IPS-15b (cell line): ENCODE results near the gene CKLF.
"Not testable (repeated sequence)": the region's sequence is repeated elsewhere in the genome, so short reads cannot be mapped to it uniquely, and the experiment has no call there.

Experiments
- H3K27me3 ChIP-seq: one replicate; pipeline ENCODE4 v1.6.1; 2013; ENCODE audit warnings: low read length; ENCODE audit not compliant: control insufficient read depth, insufficient read depth
- H3K36me3 ChIP-seq: one replicate; pipeline ENCODE4 v1.6.1; 2013; ENCODE audit warnings: low read length; ENCODE audit not compliant: control insufficient read depth, insufficient read depth
- H3K4me1 ChIP-seq: one replicate; pipeline ENCODE4 v1.6.1; 2013; ENCODE audit warnings: mild to moderate bottlenecking, low read length; ENCODE audit not compliant: control insufficient read depth, insufficient read depth
- H3K4me3 ChIP-seq: one replicate; pipeline ENCODE4 v1.5.1; 2013; ENCODE audit warnings: low read depth, low read length
- H3K9ac ChIP-seq: one replicate; pipeline ENCODE4 v1.6.1; 2013; ENCODE audit warnings: low read depth, mild to moderate bottlenecking, low read length
- H3K9me3 ChIP-seq: one replicate; pipeline ENCODE4 v1.6.1; 2013; ENCODE audit warnings: mild to moderate bottlenecking, low read length; ENCODE audit not compliant: control insufficient read depth, insufficient read depth

Gene CKLF

DNA sequence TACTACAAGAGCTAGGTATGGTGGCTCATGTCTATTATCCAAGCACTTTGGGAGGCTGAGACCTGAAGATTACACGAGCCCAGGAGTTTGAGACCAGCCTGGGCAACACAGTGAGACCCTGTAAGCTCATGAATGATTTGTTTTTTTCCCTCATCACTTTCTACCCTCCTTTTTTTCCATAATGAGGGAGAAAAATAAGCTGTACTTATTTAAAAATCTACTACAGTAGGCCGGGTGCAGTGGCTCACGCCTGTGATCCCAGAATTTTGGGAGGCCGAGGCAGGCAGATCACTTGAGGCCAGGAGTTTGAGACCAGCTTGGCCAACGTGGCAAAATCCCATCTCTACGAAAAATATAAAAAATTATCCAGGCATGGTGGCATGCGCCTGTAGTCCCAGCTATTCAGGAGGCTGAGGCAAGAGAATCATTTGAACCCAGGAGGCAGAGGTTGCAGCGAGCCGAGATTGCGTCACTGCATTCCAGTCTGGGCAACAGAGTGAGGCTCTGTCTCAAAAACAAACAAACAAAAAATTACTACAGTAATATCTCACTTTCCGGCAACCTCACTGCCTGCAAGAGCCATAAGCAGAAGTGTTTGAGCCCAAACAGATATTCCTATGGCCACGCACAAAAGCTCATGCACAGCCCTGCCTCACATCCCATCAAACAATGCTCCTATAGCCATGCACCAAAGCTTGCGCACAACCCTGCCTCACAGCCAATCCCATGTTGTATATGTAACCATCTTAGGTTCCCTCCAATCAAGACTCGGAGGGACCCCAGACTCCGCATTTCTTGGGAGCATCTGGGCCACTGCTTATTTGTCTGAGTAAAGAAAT, 39.9 kb upstream of the CKLF start:
- Histone ChIP-seq H3K9me3 (no peaks in the 10 kb centered on the region), H3K4me3 (no peak overlapping the region), H3K4me1 (peaks cover 10% of the 10 kb centered on the region), H3K36me3 (no peaks in the 10 kb centered on the region), H3K9ac (no peak overlapping the region), H3K27me3 (no peaks in the 10 kb centered on the region)

DNA sequence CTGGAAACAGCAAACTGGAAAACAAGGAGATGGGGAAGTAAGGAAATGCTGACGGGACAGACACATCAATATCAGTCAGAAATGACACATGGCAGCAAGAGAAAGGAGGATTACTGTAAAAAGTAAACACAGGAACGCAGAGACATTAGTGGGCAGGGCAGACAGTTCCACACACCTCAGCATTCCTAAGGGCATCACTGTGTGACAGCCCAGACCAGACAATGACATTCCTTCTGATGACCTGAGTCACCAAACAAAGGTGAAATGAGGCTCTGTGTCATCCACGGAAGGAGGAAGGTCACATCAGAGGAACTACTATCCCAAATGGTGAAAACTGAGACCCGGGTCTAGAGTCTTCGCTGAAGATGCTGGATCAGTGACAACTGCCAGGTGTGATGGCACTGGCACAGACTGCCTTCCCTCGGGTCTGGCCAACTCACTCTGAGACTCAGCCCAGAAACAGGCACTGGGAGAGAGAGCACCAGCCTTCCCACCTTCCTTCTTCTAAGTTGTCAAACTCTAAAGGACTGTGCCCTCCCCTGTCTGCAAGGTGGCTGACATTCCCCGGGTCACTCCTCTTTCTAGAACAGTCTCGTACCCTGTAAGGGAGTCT, 39.2 kb upstream of the CKLF start:
- no peaks in the 10 kb centered on the region for H3K27me3 ChIP-seq
- H3K9ac ChIP-seq: no peak overlapping the region
- no peaks in the 10 kb centered on the region for H3K9me3 ChIP-seq
- H3K36me3 ChIP-seq: no peaks in the 10 kb centered on the region
- no peak overlapping the region for H3K4me3 ChIP-seq
- H3K4me1 ChIP-seq: peaks cover 10% of the 10 kb centered on the region

DNA sequence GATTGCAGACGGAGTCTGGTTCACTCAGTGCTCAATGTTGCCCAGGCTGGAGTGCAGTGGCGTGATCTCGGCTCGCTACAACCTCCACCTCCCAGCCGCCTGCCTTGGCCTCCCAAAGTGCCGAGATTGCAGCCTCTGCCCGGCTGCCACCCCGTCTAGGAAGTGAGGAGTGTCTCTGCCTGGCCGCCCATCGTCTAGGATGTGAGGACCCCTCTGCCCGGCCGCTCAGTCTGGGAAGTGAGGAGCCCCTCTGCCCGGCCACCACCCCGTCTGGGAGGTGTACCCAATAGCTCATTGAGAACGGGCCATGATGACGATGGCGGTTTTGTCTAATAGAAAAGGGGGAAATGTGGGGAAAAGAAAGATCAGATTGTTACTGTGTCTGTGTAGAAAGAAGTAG, 38.0 kb upstream of the CKLF start:
- not testable (repeated sequence) for H3K4me3 ChIP-seq, H3K27me3 ChIP-seq, H3K9me3 ChIP-seq, H3K36me3 ChIP-seq, H3K9ac ChIP-seq
- H3K4me1 ChIP-seq: peaks cover 10% of the 10 kb centered on the region

DNA sequence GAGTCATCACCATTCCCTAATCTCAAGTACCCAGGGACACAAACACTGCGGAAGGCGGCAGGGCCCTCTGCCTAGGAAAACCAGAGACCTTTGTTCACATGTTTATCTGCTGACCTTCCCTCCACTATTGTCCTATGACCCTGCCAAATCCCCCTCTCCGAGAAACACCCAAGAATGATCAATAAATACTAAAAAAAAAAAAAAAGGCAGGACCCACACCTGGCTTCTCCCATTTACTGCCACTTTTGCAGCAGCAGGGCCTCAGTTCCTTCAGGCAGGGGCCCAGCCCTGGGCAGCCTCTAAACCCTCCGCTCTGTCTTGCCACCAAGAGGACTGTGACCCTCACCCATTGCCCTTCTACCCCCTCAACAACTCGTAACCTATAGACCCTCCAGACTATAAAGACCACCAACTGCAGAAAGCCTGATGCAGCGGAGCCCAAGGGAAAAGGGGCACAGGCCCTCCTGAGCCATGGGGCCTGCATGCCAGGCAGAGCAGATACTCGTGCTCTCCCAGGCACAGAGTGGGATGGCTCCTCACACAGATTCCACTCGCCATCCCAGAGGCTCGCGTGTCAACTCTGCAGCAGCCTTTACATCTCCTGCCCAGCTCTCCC, 37.3 kb upstream of the CKLF start:
- H3K27me3 ChIP-seq, H3K36me3 ChIP-seq, H3K4me3 ChIP-seq, H3K9ac ChIP-seq, H3K9me3 ChIP-seq: not testable (repeated sequence)
- H3K4me1 ChIP-seq: peaks cover 10% of the 10 kb centered on the region

DNA sequence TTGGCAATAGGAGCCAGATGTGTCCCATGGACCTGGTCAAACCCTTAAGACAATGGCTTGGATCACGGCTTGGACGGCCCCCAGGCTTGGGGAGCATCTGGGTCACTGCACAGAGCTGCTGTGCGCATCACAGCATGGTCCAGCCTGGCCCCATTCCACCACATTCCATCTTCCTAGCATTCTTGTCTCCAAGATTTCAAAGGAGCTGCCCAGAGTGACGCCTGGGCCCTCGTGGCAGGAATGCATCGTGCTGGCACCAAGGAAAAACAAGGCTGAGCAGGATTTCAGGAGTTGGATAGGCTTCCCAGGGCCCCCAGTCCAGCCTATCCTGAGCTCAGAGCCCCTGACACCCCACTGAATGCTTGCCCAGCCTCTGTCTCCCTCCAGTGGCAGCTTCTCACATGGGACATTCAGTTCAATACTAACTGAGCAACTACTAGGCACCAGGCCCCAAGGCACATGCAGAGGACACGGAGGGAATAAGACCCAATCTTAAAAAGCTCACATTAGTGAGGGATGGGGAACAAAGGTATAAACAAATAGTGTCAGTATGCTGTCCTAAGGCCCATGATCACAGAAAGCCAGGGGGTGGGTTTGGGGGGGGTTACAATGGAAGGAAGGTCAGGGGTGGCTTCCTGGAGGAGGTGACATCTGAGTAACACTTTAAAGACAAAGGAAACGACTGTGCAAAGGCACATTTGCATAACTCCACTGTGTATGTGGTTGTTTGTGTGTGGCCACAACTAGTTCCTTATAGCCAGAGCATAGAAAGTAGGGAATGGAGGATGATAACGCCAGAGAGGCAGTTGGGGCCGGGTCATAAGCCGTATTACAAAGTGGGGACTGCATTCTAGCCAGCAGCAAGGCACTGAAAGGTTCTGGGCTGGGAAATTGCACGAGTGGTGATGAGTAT, 36.5 kb upstream of the CKLF start:
- Histone ChIP-seq H3K27me3 (no peaks in the 10 kb centered on the region), H3K9me3 (no peaks in the 10 kb centered on the region), H3K4me1 (peaks cover 9% of the 10 kb centered on the region), H3K9ac (no peak overlapping the region), H3K36me3 (no peaks in the 10 kb centered on the region), H3K4me3 (no peak overlapping the region)

DNA sequence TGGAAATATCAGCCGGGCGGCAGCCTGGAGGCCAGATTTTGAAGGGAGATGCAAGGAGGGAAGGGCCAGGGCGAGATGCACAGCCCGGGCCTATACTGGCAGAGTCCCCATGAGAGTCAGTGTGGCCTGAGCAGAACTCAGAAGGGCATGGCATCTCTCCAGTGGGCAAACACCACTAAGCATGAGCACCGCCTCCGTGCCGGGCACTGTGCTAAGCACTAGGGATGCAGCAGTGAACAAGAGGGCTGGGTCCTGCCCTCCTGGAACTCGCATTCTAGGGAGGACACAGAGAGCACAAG, 35.9 kb upstream of the CKLF start:
- Histone ChIP-seq H3K36me3 (no peaks in the 10 kb centered on the region), H3K9me3 (no peaks in the 10 kb centered on the region), H3K4me1 (peaks cover 3% of the 10 kb centered on the region), H3K4me3 (no peak overlapping the region), H3K9ac (no peak overlapping the region), H3K27me3 (no peaks in the 10 kb centered on the region)

DNA sequence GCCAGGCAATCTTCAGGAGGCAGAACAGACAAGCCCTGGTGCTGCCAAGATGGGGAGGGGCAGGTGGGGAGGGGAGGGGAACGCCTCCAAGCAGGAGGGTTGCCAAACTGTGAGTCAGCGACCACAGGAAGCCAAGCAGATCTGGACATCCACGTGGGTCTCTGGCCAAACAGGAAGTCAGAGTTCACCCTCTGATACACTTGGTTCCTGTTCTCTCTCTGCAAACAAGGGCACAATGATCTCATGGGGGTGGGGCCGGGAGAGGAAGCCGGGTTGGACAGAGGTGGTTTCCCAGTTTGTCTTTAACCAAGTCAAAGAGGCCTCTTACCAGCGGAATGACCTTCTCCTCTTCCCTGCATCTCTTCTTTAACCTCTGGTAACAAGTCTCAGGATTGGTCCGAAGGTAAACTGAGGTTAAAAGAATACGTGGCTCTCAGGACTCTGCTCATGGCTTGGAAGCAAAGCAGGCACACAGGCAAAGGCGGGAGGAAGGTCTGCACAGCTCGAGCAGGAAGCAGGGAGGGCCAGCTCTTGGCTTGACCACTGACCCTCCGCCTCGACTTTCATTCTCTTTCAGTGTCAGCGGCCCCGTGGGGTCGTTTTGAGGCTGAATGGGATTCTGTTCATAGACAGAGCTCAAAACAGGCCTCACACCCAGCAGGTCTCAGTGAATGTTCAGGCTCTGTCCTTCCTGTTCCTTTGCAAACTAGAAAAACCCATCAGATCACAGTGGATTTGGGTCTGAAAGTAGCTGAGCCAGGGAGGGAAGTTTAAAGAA, 35.4 kb upstream of the CKLF start:
- no peak overlapping the region for H3K4me3 ChIP-seq
- H3K4me1 ChIP-seq: no peaks in the 10 kb centered on the region
- peak overlapping the region; percentile 1 for H3K9ac ChIP-seq

DNA sequence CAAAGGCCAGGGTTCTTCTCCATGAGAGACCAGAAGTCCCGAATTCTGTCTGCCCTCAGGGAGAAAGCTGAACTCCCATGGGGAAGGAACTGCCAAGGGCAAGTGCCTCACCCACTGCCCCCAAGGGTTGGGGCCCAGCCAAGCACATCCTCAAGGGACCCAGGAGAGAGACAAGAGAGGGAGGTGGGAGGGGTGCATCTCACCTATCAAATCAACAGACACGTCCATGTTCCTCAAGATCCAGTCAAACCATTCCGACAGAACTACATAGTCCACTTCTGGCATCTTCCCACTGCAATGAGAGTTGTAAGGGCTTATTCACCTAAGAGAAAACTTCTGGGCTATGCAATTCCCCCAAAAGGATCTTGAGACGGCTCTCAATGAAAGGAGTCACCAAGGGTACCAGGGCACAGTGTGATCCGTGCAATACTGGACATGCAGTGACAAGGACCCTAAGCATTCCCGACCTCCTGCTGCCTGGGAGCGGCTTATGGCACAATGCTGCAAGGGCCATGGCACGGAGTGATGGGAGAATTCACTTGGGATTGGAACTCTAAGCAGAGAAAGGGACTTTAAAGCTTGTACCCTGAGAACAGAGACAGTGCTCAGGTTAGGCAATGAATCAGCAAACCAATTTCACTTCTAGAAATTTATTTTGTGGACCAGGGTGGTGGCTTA, 34.7 kb upstream of the CKLF start:
- H3K9ac ChIP-seq: peak overlapping the region; percentile 1
- no peaks in the 10 kb centered on the region for H3K4me1 ChIP-seq
- no peak overlapping the region for H3K4me3 ChIP-seq

More for the DNA sequence above, 35.4 kb upstream of the CKLF start:
- no peaks in the 10 kb centered on the region for H3K9me3 ChIP-seq
- H3K36me3 ChIP-seq: no peaks in the 10 kb centered on the region
- no peaks in the 10 kb centered on the region for H3K27me3 ChIP-seq

DNA sequence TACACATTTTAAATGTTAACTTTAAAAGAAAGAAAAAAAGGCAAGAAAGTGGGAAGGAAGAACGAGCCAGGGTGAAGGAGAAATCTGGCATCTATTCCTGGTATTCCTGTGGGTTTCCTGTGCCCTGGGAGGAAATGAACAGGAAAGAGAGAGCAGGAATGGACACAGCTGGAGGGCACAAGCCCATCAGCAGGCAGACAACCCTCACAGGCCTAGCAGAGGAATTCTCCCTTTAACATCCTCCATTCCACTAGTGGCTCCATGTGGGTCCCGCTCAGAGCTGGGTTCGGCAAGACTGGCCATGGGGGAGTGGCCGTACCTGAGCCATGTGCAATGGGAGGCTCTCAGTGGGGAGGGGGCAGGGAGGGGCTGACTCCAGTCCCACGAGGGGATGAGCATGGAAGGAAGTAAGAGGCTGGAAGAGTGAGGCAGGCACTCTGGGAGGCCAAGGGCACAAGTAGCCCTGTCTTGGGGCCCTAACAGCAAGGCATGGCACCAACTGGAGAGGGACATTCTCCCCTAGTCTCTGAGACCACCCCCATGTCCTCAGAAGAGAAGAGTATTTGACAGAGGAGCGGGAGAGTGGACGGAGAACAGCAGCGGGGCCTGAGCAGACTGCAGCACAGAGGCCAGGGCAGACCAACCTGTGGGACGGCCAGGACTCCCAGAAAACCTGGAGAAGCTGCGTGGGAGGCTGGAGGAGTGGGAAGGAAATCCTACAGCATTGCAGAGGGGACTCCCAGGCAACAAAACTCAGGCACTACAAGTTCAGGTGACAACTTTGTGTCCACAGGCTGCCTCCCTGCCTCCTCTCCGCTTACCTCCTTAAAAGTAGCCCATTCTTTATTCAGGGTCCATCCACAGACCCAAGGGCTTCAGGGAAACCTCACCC, 32.6 kb upstream of the CKLF start:
- Histone ChIP-seq H3K36me3 (no peaks in the 10 kb centered on the region), H3K27me3 (no peaks in the 10 kb centered on the region), H3K9me3 (no peaks in the 10 kb centered on the region), H3K4me1 (no peaks in the 10 kb centered on the region), H3K4me3 (no peak overlapping the region), H3K9ac (no peak overlapping the region)

More for the DNA sequence above, 34.7 kb upstream of the CKLF start:
- Histone ChIP-seq H3K27me3 (no peaks in the 10 kb centered on the region), H3K9me3 (no peaks in the 10 kb centered on the region), H3K36me3 (no peaks in the 10 kb centered on the region)
